SK-N-SH (cell line): ENCODE results near the gene PTPRJ. TPM values are rescaled to one million over a fixed set of nuclear protein-coding genes. Genes with fewer than 3 reads are reported as not detected.

ENCODE experiments used
- CTCF ChIA-PET: fragments of 300-600, 350-600 bp; formaldehyde crosslinking; extraction: SDS; loops from one replicate; lab custom pipeline; 2021; lab: Yijun Ruan, JAX
- POLR2A ChIA-PET: fragments of 350-600 bp; sonication (Branson Sonifier 250); formaldehyde crosslinking; extraction: SDS; loops from one replicate; lab custom pipeline; 2020; ENCODE audit warnings: antibody characterized with exemption, inconsistent platforms; lab: Yijun Ruan, JAX
- DNase-seq: peaks from one replicate; pipeline ENCODE4 v3.0.0; 2012
- H2AFZ ChIP-seq: fragments of 200-600 bp; sonication (generic); 2 replicates; pipeline ENCODE4 v1.8.1; 2016; ENCODE audit warnings: antibody characterized with exemption, mild to moderate bottlenecking, low read depth
- H3F3A ChIP-seq: fragments of 200-600 bp; sonication (generic); replicated peaks from 2 replicates; pipeline ENCODE3; 2016; ENCODE audit warnings: antibody characterized with exemption, mild to moderate bottlenecking; ENCODE audit not compliant: insufficient read depth
- H3K27ac ChIP-seq, 2 experiments: fragments of 200-500 bp in 1 of 2; fragments of 200-600 bp in 1 of 2; sonication (Bioruptor generic) in 1 of 2; sonication (generic), shearing (Covaris generic) in 1 of 2; 2 replicates each; pipeline versions ENCODE4 v1.5.1 to v1.6.1; 2014 to 2016; ENCODE audit warnings: low read depth in 2 of 2, inconsistent platforms in 1 of 2, low read length in 1 of 2, mild to moderate bottlenecking in 1 of 2, mixed read lengths in 1 of 2
- H3K27me3 ChIP-seq: fragments of 200-600 bp; sonication (generic), shearing (Covaris generic); 2 replicates; pipeline ENCODE4 v1.6.1; 2016; ENCODE audit warnings: mixed run types; ENCODE audit not compliant: insufficient read depth
- H3K36me3 ChIP-seq, 2 experiments: fragments of 200-500 bp in 1 of 2; fragments of 200-600 bp in 1 of 2; sonication (Bioruptor generic) in 1 of 2; sonication (generic) in 1 of 2; replicated peaks in 1 of 2; 2 replicates each; pipeline versions ENCODE3 to v1.5.1; 2014 to 2016; ENCODE audit warnings: low read length in 1 of 2, mild to moderate bottlenecking in 1 of 2; ENCODE audit not compliant: insufficient read depth in 2 of 2, control insufficient read depth in 1 of 2
- H3K4me1 ChIP-seq, 2 experiments: fragments of 200-500 bp in 1 of 2; fragments of 200-600 bp in 1 of 2; sonication (Bioruptor generic) in 1 of 2; sonication (generic), shearing (Covaris generic) in 1 of 2; 2 replicates each; pipeline versions ENCODE4 v1.5.1 to v1.6.1; 2014 to 2016; ENCODE audit warnings: low read depth in 1 of 2, low read length in 1 of 2, mixed run types in 1 of 2; ENCODE audit not compliant: insufficient read depth in 2 of 2, control insufficient read depth in 1 of 2
- H3K4me2 ChIP-seq: fragments of 200-600 bp; sonication (generic), shearing (Covaris generic); 2 replicates; pipeline ENCODE4 v1.6.1; 2017; ENCODE audit warnings: mixed run types
- H3K4me3 ChIP-seq, 2 experiments: fragments of 200-500 bp in 1 of 2; fragments of 200-600 bp in 1 of 2; sonication (Bioruptor generic) in 1 of 2; sonication (generic), shearing (Covaris generic) in 1 of 2; 2 replicates each; pipeline versions ENCODE4 v1.5.1 to v1.8.1; 2014 to 2016; ENCODE audit warnings: low read depth in 2 of 2, inconsistent platforms in 1 of 2, low read length in 1 of 2, mild to moderate bottlenecking in 1 of 2, mixed read lengths in 1 of 2, moderate library complexity in 1 of 2
- H3K79me2 ChIP-seq: fragments of 200-600 bp; sonication (generic); 2 replicates; pipeline ENCODE4 v1.8.1; 2017; ENCODE audit warnings: mild to moderate bottlenecking; ENCODE audit not compliant: insufficient read depth
- H3K9ac ChIP-seq: fragments of 200-600 bp; sonication (generic); 2 replicates; pipeline ENCODE4 v1.6.1; 2017; ENCODE audit warnings: mixed run types
- H3K9me2 ChIP-seq: fragments of 200-600 bp; sonication (generic); 2 replicates; pipeline ENCODE4 v1.6.1; 2017; ENCODE audit warnings: mixed run types
- H3K9me3 ChIP-seq: fragments of 200-600 bp; sonication (generic); 2 replicates; pipeline ENCODE4 v1.6.1; 2017; ENCODE audit warnings: mixed run types, mild to moderate bottlenecking, moderate library complexity
- H4K20me1 ChIP-seq: fragments of 200-600 bp; sonication (generic); 2 replicates; pipeline ENCODE4 v1.6.1; 2017; ENCODE audit warnings: mild to moderate bottlenecking, mixed run types; ENCODE audit not compliant: insufficient read depth
- FOSL2 ChIP-seq: IDR thresholded peaks from 2 replicates; pipeline ENCODE4 v1.4.0; 2012; ENCODE audit warnings: low read depth, mild to moderate bottlenecking, moderate library complexity, borderline replicate concordance
- FOXM1 ChIP-seq: IDR thresholded peaks from 2 replicates; pipeline ENCODE4 v1.4.0; 2012; ENCODE audit warnings: low read depth, mild to moderate bottlenecking
- NRF1 ChIP-seq: IDR thresholded peaks from 2 replicates; pipeline ENCODE4 v1.6.1; 2012; ENCODE audit warnings: low read depth, mild to moderate bottlenecking, low read length
- RXRA ChIP-seq: IDR thresholded peaks from 2 replicates; pipeline ENCODE4 v1.4.0; 2012; ENCODE audit warnings: low read depth, mild to moderate bottlenecking, borderline replicate concordance
- TCF12 ChIP-seq: IDR thresholded peaks from 2 replicates; pipeline ENCODE4 v1.4.0; 2012
- WGBS: methylation state at CpG from one replicate; pipeline ENCODE4 v1.1.6; 2017; ENCODE audit warnings: low lambda C conversion rate; 5-methylcytosine and 5-hydroxymethylcytosine counted together
- polyA plus RNA-seq, 3 experiments: library from polyadenylated mRNA; depleted of rRNA; stranded (reverse); fragments of >200 nt; gene quantifications; 2 replicates each; pipeline ENCODE4 v1.2.3, GENCODE V29; 2012
- TF ChIP-seq, protein P1 (sequence below): IDR thresholded peaks from 2 replicates; pipeline ENCODE4; 2012
- TF ChIP-seq, protein P2 (sequence below): fragments of 150-350 bp; IDR thresholded peaks from 2 replicates; pipeline ENCODE4 v1.6.1; 2016; ENCODE audit warnings: mild to moderate bottlenecking, low read depth, low read length
- TF ChIP-seq, protein P3 (sequence below): fragments of 200-600 bp; sonication (generic); IDR thresholded peaks from 2 replicates; pipeline ENCODE4 v1.6.1; 2017; ENCODE audit warnings: antibody characterized with exemption, mild to moderate bottlenecking, moderate library complexity

The PTPRJ gene
- polyA plus RNA-seq, 1 of the 3 experiments (the other 2 are of a cell fraction), result 4.5 TPM

DNA sequence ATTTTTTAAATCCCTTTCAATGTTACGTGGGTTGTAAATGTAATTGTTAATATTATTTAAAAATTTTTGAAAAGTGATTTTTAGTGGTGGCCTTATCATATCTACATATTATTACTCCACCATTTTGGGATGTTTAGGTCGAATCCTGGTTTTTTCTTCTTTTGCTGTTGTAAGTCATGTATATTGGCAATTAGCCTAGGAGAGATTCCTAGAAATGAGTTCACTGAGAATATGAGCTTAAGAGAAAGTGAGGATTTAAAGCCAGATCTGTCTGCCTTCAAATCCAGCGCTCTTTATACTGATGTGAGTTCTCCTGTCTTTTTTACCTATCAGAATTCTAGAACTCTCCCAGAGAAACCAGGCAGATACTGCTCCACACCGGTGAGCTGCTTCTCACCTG, 56.1 kb downstream of the PTPRJ start:
- Histone ChIP-seq H3K79me2 (peaks cover 90% of the 10 kb centered on the region), H3K27ac (peak overlapping the region in 1 of 2 experiments; percentile 11; a peak in 1 of 4 replicates), H3K4me3 (no peak overlapping the region), H4K20me1 (peaks cover 29% of the 10 kb centered on the region), H3K4me1 (peaks cover 0 to 20% of the 10 kb centered on the region in 2 experiments; a peak in 1 of 4 replicates), H3F3A (peaks cover 5% of the 10 kb centered on the region), H3K4me2 (no peak overlapping the region), H3K9me2 (no peaks in the 10 kb centered on the region), H3K9me3 (no peaks in the 10 kb centered on the region), H3K27me3 (no peaks in the 10 kb centered on the region), H3K36me3 (no peaks in the 10 kb centered on the region), H3K9ac (no peak overlapping the region), H2AFZ (no peak overlapping the region)
- DNase-seq, result no peak
- 82% methylated on average over 4 of the region's 4 CpGs for WGBS
- ChIA-PET POLR2A (no interaction called here), CTCF (interaction anchor here (1.2 to 1.7 kb wide), 3 partner anchors 10 to 102 kb away, joined by 3 to 4 read pairs (median 3); no protein-coding TSS in a partner anchor)
- TF ChIP-seq, protein P1, sequence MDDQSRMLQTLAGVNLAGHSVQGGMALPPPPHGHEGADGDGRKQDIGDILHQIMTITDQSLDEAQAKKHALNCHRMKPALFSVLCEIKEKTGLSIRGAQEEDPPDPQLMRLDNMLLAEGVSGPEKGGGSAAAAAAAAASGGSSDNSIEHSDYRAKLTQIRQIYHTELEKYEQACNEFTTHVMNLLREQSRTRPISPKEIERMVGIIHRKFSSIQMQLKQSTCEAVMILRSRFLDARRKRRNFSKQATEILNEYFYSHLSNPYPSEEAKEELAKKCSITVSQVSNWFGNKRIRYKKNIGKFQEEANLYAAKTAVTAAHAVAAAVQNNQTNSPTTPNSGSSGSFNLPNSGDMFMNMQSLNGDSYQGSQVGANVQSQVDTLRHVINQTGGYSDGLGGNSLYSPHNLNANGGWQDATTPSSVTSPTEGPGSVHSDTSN, result no peak
- no peak for TF ChIP-seq TCF12
- no peak for TF ChIP-seq NRF1
- no peak for TF ChIP-seq FOSL2
- no peak for TF ChIP-seq FOXM1
- TF ChIP-seq, protein P2, sequence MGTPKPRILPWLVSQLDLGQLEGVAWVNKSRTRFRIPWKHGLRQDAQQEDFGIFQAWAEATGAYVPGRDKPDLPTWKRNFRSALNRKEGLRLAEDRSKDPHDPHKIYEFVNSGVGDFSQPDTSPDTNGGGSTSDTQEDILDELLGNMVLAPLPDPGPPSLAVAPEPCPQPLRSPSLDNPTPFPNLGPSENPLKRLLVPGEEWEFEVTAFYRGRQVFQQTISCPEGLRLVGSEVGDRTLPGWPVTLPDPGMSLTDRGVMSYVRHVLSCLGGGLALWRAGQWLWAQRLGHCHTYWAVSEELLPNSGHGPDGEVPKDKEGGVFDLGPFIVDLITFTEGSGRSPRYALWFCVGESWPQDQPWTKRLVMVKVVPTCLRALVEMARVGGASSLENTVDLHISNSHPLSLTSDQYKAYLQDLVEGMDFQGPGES, result no peak
- TF ChIP-seq, protein P3, sequence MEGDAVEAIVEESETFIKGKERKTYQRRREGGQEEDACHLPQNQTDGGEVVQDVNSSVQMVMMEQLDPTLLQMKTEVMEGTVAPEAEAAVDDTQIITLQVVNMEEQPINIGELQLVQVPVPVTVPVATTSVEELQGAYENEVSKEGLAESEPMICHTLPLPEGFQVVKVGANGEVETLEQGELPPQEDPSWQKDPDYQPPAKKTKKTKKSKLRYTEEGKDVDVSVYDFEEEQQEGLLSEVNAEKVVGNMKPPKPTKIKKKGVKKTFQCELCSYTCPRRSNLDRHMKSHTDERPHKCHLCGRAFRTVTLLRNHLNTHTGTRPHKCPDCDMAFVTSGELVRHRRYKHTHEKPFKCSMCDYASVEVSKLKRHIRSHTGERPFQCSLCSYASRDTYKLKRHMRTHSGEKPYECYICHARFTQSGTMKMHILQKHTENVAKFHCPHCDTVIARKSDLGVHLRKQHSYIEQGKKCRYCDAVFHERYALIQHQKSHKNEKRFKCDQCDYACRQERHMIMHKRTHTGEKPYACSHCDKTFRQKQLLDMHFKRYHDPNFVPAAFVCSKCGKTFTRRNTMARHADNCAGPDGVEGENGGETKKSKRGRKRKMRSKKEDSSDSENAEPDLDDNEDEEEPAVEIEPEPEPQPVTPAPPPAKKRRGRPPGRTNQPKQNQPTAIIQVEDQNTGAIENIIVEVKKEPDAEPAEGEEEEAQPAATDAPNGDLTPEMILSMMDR, result no peak

DNA sequence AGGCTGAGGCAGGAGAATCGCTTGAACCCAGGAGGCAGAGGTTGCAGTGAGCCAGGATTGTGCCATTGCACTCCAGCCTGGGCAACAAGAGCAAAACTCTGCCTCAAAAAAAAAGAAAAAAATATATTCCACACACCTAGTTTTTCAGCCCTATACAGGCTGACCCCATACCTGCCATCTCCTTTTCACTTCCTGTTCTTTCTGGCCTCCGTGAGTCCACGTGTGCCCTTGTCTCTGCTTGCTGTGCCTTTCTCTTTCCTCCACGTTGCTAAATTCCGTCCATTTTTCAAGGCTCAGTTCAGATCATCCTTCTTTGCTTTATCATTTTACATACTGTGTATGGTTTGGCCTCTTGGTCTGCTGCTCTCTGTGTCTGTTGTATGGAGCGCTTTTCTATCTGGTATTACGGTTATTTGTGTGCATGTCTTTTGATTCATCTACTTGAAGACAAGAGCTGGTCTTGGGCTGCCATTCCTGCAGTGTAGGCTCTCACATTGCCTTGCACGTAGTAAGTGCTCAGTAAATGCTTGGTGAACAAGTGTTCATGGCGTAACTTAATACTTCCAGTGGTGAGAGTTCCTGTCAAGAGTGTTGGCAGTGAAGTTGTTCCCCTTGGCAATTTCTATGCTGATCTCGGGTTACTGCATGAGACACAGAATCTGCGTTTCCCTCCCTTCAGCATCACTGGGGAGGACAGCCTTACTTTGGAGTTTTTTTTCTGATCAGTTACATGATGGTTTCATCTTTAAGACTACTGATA, 57.5 kb downstream of the PTPRJ start:
- peaks cover 0 to 14% of the 10 kb centered on the region in 2 experiments; a peak in 1 of 4 replicates for H3K4me1 ChIP-seq
- H3K9me2 ChIP-seq, result no peaks in the 10 kb centered on the region
- peaks cover 29% of the 10 kb centered on the region for H4K20me1 ChIP-seq
- ChIA-PET POLR2A (no interaction called here), CTCF (no interaction called here)
- 87% methylated on average over 11 of the region's 11 CpGs for WGBS
- H3K27me3 ChIP-seq, result no peaks in the 10 kb centered on the region
- TF ChIP-seq, protein P3, result no peak
- no peak for TF ChIP-seq RXRA
- H3K79me2 ChIP-seq, result peaks cover 82% of the 10 kb centered on the region
- no peak overlapping the region for H2AFZ ChIP-seq
- H3K9me3 ChIP-seq, result no peaks in the 10 kb centered on the region
- no peak overlapping the region for H3K9ac ChIP-seq
- H3F3A ChIP-seq, result peaks cover 5% of the 10 kb centered on the region
- H3K4me3 ChIP-seq, result no peak overlapping the region
- no peak overlapping the region for H3K4me2 ChIP-seq
- H3K27ac ChIP-seq, result no peak overlapping the region
- DNase-seq, result no peak
- H3K36me3 ChIP-seq, result no peaks in the 10 kb centered on the region
